H9 (cell line): ENCODE data around the gene ASS1. TPM values are rescaled to one million over a fixed set of nuclear protein-coding genes. Genes with fewer than 3 reads are reported as not detected.

ENCODE experiments used
- DNase-seq: peaks from one replicate; pipeline ENCODE4 v3.0.0-alpha.2; 2017
- H2AFZ ChIP-seq: one replicate; pipeline ENCODE4 v1.6.1; 2013; ENCODE audit warnings: mild to moderate bottlenecking, low read length, control low read depth, moderate library complexity
- H2AK5ac ChIP-seq: 2 replicates; pipeline ENCODE4 v1.6.1; 2013; ENCODE audit warnings: low read length, control low read depth, mixed read lengths; ENCODE audit not compliant: insufficient read length
- H2BK120ac ChIP-seq: one replicate; pipeline ENCODE4 v1.6.1; 2013; ENCODE audit warnings: low read depth, mild to moderate bottlenecking, low read length, control low read depth, inconsistent platforms; ENCODE audit not compliant: poor library complexity, severe bottlenecking
- H2BK12ac ChIP-seq: 2 replicates; pipeline ENCODE4 v1.6.1; 2013; ENCODE audit warnings: low read length, control low read depth, mixed read lengths, low read depth; ENCODE audit not compliant: insufficient read length
- H2BK15ac ChIP-seq: 2 replicates; pipeline ENCODE4 v1.6.1; 2013; ENCODE audit warnings: low read depth, low read length, control low read depth
- H2BK20ac ChIP-seq: one replicate; pipeline ENCODE4 v1.6.1; 2013; ENCODE audit warnings: low read depth, mild to moderate bottlenecking, low read length, control low read depth, inconsistent platforms; ENCODE audit not compliant: poor library complexity, severe bottlenecking
- H2BK5ac ChIP-seq: 2 replicates; pipeline ENCODE4 v1.6.1; 2013; ENCODE audit warnings: low read length, control low read depth, mixed read lengths; ENCODE audit not compliant: insufficient read length
- H3K14ac ChIP-seq: 2 replicates; pipeline ENCODE4 v1.6.1; 2013; ENCODE audit warnings: low read length, control low read depth; ENCODE audit not compliant: insufficient read depth
- H3K18ac ChIP-seq: 2 replicates; pipeline ENCODE4 v1.6.1; 2013; ENCODE audit warnings: low read depth, mild to moderate bottlenecking, mixed read lengths, low read length, control low read depth; ENCODE audit not compliant: insufficient read length
- H3K23ac ChIP-seq: 2 replicates; pipeline ENCODE4 v1.6.1; 2013; ENCODE audit warnings: low read length, control low read depth, mixed read lengths, low read depth; ENCODE audit not compliant: insufficient read length
- H3K23me2 ChIP-seq: 2 replicates; pipeline ENCODE4 v1.6.1; 2013; ENCODE audit warnings: low read depth, mild to moderate bottlenecking, mixed read lengths, low read length, control low read depth; ENCODE audit not compliant: insufficient read length, poor library complexity, severe bottlenecking
- H3K27ac ChIP-seq: 2 replicates; pipeline ENCODE4 v1.5.1; 2013; ENCODE audit warnings: low read length, control low read depth, mixed read lengths, low read depth; ENCODE audit not compliant: insufficient read length
- H3K27me3 ChIP-seq: 2 replicates; pipeline ENCODE4 v1.6.1; 2013; ENCODE audit warnings: low read length, control low read depth, inconsistent platforms; ENCODE audit not compliant: insufficient read depth
- H3K4ac ChIP-seq: 2 replicates; pipeline ENCODE4 v1.6.1; 2013; ENCODE audit warnings: low read depth, mild to moderate bottlenecking, control low read depth, inconsistent platforms, low read length, moderate library complexity
- H3K4me1 ChIP-seq: 2 replicates; pipeline ENCODE4 v1.6.1; 2013; ENCODE audit warnings: low read length, control low read depth, inconsistent platforms; ENCODE audit not compliant: insufficient read depth
- H3K4me2 ChIP-seq: 2 replicates; pipeline ENCODE4 v1.6.1; 2013; ENCODE audit warnings: low read length, control low read depth, mixed read lengths; ENCODE audit not compliant: insufficient read length, insufficient read depth
- H3K56ac ChIP-seq: 2 replicates; pipeline ENCODE4 v1.6.1; 2013; ENCODE audit warnings: low read depth, mild to moderate bottlenecking, mixed read lengths, low read length, control low read depth; ENCODE audit not compliant: insufficient read length
- H3K79me1 ChIP-seq: 2 replicates; pipeline ENCODE4 v1.6.1; 2013; ENCODE audit warnings: low read depth, mild to moderate bottlenecking, moderate library complexity, low read length, control low read depth, inconsistent platforms; ENCODE audit not compliant: insufficient read depth, poor library complexity, severe bottlenecking
- H3K79me2 ChIP-seq: 2 replicates; pipeline ENCODE4 v1.6.1; 2013; ENCODE audit warnings: low read length, control low read depth, inconsistent platforms; ENCODE audit not compliant: insufficient read depth
- H3K9ac ChIP-seq: 2 replicates; pipeline ENCODE4 v1.6.1; 2013; ENCODE audit warnings: low read length, control low read depth, mixed read lengths; ENCODE audit not compliant: insufficient read length; ENCODE audit errors: extremely low read depth
- H3K9me3 ChIP-seq: one replicate; pipeline ENCODE4 v1.6.1; 2013; ENCODE audit warnings: low read depth, low read length, inconsistent platforms; ENCODE audit not compliant: control insufficient read depth
- H3T11ph ChIP-seq: one replicate; pipeline ENCODE4 v1.6.1; 2013; ENCODE audit warnings: mild to moderate bottlenecking, low read length, control low read depth, inconsistent platforms
- H4K20me1 ChIP-seq: one replicate; pipeline ENCODE4 v1.6.1; 2013; ENCODE audit not compliant: control insufficient read depth, insufficient read length, insufficient read depth
- H4K5ac ChIP-seq: 2 replicates; pipeline ENCODE4 v1.6.1; 2013; ENCODE audit warnings: low read depth, mild to moderate bottlenecking, mixed read lengths, low read length, control low read depth; ENCODE audit not compliant: insufficient read length
- H4K8ac ChIP-seq: replicated peaks from 2 replicates; pipeline ENCODE4 v1.6.1; 2013; ENCODE audit warnings: low read length, control low read depth, mixed read lengths, low read depth; ENCODE audit not compliant: insufficient read length
- H4K91ac ChIP-seq: 2 replicates; pipeline ENCODE4 v1.6.1; 2013; ENCODE audit warnings: low read depth, mild to moderate bottlenecking, moderate library complexity, mixed read lengths, low read length, control low read depth; ENCODE audit not compliant: insufficient read length
- H3K27ac Mint-ChIP-seq, 3 experiments: 2 replicates in 2 of 3; 3 replicates in 1 of 3; pipeline ENCODE4 v1.8.0; 2020 to 2021; ENCODE audit warnings: mixed read lengths in 3 of 3, mild to moderate bottlenecking in 1 of 3, moderate library complexity in 1 of 3
- H3K27me3 Mint-ChIP-seq: 2 replicates; pipeline ENCODE4 v1.8.0; 2021; ENCODE audit warnings: low read depth, mild to moderate bottlenecking, moderate library complexity, mixed read lengths
- H3K36me3 Mint-ChIP-seq, 3 experiments: 2 replicates in 2 of 3; 3 replicates in 1 of 3; pipeline ENCODE4 v1.8.0; 2020 to 2021; ENCODE audit warnings: low read depth in 3 of 3, mixed read lengths in 3 of 3; ENCODE audit not compliant: insufficient read depth in 1 of 3
- H3K4me1 Mint-ChIP-seq, 2 experiments: 2 replicates each; pipeline ENCODE4 v1.8.0; 2020; ENCODE audit warnings: mixed read lengths in 2 of 2
- H3K4me3 Mint-ChIP-seq, 2 experiments: 2 replicates in 1 of 2; 3 replicates in 1 of 2; pipeline ENCODE4 v1.8.0; 2020 to 2021; ENCODE audit warnings: mild to moderate bottlenecking in 2 of 2, mixed read lengths in 2 of 2, moderate library complexity in 1 of 2
- H3K9me3 Mint-ChIP-seq, 2 experiments: 2 replicates in 1 of 2; 3 replicates in 1 of 2; pipeline ENCODE4 v1.8.0; 2020; ENCODE audit warnings: mild to moderate bottlenecking in 2 of 2, mixed read lengths in 2 of 2, moderate library complexity in 1 of 2
- WGBS: extraction: QIAGEN DNeasy Blood & Tissue Kit; methylation state at CpG from one replicate; pipeline ENCODE4 v1.1.7; 2013; ENCODE audit warnings: missing lambda C conversion rate, low lambda C conversion rate, mixed read lengths; ENCODE audit not compliant: insufficient read length; ENCODE audit errors: extremely low coverage; 5-methylcytosine and 5-hydroxymethylcytosine counted together
- total RNA-seq: library from RNA; stranded (reverse); gene quantifications from 2 replicates; pipeline ENCODE4 v1.2.1, GENCODE V29; 2021
- TF ChIP-seq, protein P1 (sequence below): fragments of 200-600 bp; sonication (generic); conservative IDR thresholded peaks from 3 replicates; pipeline ENCODE4 v1.8.0; 2021; ENCODE audit warnings: antibody characterized with exemption, mild to moderate bottlenecking

ASS1 gene
- total RNA-seq, 1 experiment from 2014 or later, result 118 TPM

DNA sequence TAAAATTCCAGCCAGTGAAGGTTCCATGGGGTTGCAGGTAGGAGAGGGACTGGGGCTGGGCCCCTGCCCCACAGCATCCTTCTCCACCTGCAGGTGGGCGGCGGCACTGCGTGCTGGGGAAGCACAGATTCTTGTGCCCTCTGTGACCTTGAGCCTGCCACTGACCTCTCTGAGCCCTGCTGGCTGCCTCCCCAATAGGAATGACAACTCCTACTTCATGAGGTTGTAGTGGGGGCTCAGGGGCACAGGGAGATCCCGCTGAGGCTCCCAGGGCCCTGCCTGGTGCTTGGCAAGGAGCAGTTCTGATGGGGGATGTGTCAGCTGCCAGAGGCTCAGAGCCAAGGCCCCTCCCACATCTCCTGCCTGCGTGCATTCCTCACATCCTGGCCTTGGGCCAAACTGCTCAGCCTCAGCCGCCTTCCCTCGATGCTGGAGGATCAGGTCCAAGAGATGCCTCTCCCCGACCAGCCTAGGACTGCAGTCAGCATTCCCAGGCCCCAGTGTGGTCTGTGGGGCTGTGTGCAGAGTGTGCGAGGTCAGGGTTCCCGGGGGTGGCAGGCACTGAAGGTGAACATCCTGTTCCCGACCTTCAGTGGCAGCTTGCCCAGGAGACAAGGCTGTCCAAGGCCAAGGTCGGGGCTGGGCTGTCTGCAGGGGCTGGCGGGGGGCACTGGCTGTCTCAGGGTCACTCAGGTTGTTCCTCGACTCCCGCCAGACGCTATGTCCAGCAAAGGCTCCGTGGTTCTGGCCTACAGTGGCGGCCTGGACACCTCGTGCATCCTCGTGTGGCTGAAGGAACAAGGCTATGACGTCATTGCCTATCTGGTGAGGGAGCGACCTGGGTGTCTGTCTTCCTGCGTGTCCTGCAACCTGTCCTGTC is 7.0 kb downstream of the ASS1 start:
- Mint-ChIP-seq H3K4me1 (peaks cover 35 to 48% of the 10 kb centered on the region in 2 experiments), H3K36me3 (peaks cover 4 to 14% (median 10%) of the 10 kb centered on the region in 3 experiments), H3K4me3 (peak overlapping the region in 1 of 2 experiments; percentile 35; a peak in 1 of 5 replicates), H3K27me3 (peaks cover 5% of the 10 kb centered on the region), H3K27ac (peak overlapping the region in 1 of 3 experiments; percentile 61; a peak in 2 of 7 replicates), H3K9me3 (no peaks in the 10 kb centered on the region)
- H2BK15ac ChIP-seq, result no peak overlapping the region
- no peaks in the 10 kb centered on the region; the same call in 1 of the 2 replicates for H3K27me3 ChIP-seq
- H4K5ac ChIP-seq, result no peak overlapping the region
- no peak overlapping the region for H2AFZ ChIP-seq
- H4K20me1 ChIP-seq, result no peaks in the 10 kb centered on the region
- no peaks in the 10 kb centered on the region for H3K9me3 ChIP-seq
- no peak overlapping the region for H3K9ac ChIP-seq
- DNase-seq, result peak; percentile 74
- H4K91ac ChIP-seq, result no peak overlapping the region
- no peak overlapping the region for H3K14ac ChIP-seq
- no peak overlapping the region for H3K4me2 ChIP-seq
- peaks cover 2% of the 10 kb centered on the region for H3K23me2 ChIP-seq
- H3K27ac ChIP-seq, result no peak overlapping the region
- TF ChIP-seq, protein P1, sequence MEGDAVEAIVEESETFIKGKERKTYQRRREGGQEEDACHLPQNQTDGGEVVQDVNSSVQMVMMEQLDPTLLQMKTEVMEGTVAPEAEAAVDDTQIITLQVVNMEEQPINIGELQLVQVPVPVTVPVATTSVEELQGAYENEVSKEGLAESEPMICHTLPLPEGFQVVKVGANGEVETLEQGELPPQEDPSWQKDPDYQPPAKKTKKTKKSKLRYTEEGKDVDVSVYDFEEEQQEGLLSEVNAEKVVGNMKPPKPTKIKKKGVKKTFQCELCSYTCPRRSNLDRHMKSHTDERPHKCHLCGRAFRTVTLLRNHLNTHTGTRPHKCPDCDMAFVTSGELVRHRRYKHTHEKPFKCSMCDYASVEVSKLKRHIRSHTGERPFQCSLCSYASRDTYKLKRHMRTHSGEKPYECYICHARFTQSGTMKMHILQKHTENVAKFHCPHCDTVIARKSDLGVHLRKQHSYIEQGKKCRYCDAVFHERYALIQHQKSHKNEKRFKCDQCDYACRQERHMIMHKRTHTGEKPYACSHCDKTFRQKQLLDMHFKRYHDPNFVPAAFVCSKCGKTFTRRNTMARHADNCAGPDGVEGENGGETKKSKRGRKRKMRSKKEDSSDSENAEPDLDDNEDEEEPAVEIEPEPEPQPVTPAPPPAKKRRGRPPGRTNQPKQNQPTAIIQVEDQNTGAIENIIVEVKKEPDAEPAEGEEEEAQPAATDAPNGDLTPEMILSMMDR, result peak; percentile 87
- H3K18ac ChIP-seq, result no peak overlapping the region
- no peak overlapping the region for H2AK5ac ChIP-seq
- H3K79me2 ChIP-seq, result no peaks in the 10 kb centered on the region
- H3T11ph ChIP-seq, result no peak overlapping the region
- H2BK5ac ChIP-seq, result no peak overlapping the region
- H3K79me1 ChIP-seq, result no peaks in the 10 kb centered on the region
- no CpG with 5 or more reads among the region's 23 CpGs for WGBS
- no peak overlapping the region for H2BK120ac ChIP-seq
- H3K4ac ChIP-seq, result no peak overlapping the region
- H3K23ac ChIP-seq, result no peak overlapping the region
- no peak overlapping the region for H3K56ac ChIP-seq
- H3K4me1 ChIP-seq, result peaks cover 8% of the 10 kb centered on the region; the same call in 1 of the 2 replicates
- H4K8ac ChIP-seq, result no peak overlapping the region
- H2BK12ac ChIP-seq, result no peak overlapping the region
- no peak overlapping the region for H2BK20ac ChIP-seq
